Left forelimb (tissue), 1 donor: ENCODE measurements around the gene WBP4.

Experiments
- DNase-seq: peaks from one replicate; pipeline ENCODE4 v3.0.0-alpha.2; 2018; ENCODE audit warnings: low spot score

WBP4 gene

DNA sequence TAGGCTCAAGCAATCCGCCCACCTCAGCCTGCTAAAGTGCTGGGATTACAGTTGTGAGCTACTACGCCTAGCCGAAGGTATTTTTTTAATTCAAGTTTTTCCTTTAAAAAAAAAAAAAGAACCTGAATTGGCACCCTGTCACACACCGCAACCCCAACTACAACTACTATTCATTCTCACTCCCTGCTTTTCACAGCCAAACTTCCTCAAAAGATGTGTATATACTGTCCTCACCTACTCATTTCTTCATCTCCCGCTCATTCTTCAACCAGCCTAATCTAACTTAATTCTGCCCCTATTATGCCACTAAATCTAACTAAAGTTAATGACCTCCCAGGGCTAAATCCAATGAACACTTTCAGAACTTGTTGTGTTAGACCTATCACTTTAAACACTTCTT, 12.7 kb upstream of the WBP4 start:
- DNase-seq: no peak

DNA sequence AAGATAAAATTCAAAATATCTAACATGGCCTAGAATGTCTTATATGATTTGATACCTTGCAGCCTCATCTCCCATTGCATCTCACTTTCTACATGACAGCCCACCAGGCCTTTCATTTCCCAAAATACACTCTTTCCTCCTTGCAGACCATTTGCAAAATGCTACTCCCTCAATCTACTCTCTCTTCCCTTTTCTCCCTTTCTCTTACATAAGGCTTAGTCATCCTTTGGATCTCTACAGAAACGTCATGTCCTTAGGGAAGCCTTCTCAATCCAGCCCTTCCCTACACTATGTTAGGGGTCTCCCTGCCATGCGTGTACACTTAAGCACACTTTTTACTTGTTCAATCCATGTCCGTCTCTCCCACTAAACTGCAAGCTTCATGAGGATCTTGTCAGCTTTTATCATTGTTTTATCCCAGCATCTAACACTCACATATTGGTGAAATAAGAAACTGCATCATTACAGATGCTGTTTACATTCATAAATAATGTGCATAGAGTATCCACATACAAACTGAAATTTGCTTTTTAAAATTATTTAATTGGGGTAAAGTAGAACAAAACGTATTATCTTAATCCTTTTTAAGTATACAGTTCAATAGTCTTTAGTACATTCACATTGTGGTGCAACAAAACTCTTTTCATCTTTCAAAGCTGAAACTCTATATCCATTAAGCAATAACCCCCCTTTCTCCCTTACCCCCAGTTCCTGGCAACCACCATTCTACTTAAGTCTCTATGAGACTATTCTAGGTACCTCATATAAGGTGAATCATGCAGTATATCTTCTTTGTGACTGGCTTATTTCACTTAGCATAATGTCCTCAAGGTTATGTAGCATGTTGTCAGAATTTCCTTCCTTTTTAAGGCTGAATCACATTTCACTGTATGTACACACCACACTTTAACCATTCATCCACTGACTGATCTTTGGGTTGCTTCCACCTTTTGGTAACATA, 11.5 kb upstream of the WBP4 start:
- no peak for DNase-seq

DNA sequence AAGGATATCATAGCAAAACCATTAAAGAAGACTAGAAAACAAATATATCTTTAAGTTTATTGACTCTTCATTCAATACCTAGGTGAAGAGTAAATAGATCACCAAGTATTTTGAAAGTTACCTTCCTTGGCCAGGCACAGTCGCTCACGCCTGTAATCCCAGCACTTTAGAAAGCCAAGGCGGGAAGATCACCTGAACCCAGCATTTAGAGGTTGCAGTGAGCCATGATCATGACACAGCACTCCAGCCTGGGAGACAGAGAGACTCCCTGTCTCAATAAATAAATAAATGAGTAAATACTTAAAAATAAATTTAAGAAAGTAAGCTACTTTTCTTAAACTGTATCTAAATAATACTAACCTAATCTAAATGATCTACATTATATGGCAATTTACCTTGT, 8.9 kb upstream of the WBP4 start:
- DNase-seq: no peak

DNA sequence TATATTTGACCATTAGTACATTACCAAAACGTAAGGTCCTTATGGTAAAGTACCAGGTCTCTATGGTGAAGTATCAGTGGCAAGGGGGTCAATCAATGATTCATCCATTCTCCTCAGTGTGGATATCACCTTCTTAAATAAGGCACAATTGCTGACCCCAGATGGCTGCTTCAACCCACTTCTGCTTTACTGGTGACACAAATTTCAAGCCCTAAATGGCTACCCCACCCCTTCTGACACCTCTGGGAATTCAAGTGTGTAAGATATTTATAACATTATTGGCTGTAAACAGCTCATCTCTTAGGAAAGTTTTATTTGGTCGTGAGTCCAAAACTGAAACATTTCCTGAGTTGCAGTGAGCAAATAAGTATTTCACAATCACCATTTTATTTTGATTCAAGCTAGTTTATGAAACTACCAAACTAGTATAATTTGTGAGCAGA, 7.9 kb upstream of the WBP4 start:
- no peak for DNase-seq

DNA sequence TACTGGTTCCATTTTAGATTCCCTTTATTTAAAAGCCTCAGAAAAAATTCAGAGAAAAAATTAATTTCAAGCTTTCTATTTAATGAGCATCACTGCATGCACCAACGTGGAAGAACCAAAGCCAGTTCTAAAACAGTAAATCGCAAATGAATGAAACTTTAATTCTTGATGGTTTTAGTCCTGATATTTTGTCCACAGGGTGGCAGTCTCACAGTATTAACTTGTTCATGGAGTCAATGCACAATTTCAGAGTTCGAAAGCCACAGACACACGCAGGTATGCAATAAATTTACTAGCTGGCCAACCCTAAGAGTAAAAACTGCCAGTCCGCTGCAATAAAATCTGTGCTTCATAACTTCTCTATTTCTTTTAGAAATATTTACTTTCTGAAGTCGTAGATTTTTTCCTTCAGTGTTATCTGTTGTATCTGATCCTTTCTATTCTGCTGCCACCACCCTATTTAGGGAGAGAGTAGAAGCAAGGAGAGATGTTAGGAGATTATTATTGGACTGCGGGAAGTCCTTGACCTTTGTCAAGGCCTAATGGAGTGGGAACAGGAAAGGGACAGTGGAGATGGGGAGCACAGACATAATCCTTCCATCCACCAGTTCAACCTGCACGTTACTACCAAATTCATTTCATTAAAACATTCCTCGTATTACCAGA, 7.0 kb upstream of the WBP4 start:
- DNase-seq: no peak

DNA sequence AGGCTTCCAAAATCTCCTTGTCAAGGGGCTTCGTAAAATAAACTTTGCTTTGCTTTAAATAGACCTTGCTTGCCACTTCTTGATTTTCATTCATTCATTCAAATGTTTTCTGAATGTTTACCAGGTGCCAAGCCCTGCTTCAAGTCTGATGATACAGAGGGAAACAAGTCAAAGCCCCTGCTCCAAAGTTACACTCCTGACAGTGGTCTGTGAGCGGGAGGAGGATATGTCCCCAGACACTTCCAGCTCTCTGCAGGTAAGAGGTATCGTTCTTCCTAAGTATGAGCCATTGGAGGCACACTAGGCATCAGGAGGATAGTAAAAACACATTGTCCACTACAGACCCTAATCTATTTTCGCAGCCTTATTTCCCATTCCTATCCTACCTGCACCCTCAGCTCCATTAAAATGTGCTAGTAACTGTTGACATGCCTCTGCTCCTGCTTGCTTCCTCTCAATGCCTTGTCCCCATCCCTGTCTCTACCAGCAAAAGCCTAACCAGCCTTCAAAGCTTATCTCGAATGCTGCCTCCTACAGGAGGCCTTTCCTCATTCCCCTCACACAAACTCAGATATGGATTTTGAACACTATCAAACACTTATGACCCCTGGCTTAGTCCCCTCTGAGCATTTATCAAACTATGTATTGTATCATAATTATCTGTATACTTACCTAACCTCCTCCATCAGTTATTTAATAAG, 6.2 kb upstream of the WBP4 start:
- no peak for DNase-seq

DNA sequence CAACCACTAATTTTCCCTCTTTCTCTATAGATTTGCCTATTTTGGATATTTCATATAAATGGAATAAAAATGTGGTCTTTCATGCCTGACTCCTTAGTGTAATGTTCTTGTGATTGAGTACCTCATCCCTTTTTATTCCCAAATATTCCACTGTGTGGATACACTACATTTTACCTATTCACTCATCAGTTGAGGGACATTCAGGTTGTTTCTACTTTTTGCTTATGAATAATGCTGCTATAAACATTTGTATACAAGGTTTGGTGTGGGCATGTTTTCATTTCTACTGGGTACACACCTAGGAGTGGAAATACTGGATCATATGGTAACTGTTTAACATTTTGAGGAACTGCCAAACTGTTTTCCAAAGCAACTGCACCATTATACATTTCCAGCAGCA, 5.1 kb upstream of the WBP4 start:
- no peak for DNase-seq

DNA sequence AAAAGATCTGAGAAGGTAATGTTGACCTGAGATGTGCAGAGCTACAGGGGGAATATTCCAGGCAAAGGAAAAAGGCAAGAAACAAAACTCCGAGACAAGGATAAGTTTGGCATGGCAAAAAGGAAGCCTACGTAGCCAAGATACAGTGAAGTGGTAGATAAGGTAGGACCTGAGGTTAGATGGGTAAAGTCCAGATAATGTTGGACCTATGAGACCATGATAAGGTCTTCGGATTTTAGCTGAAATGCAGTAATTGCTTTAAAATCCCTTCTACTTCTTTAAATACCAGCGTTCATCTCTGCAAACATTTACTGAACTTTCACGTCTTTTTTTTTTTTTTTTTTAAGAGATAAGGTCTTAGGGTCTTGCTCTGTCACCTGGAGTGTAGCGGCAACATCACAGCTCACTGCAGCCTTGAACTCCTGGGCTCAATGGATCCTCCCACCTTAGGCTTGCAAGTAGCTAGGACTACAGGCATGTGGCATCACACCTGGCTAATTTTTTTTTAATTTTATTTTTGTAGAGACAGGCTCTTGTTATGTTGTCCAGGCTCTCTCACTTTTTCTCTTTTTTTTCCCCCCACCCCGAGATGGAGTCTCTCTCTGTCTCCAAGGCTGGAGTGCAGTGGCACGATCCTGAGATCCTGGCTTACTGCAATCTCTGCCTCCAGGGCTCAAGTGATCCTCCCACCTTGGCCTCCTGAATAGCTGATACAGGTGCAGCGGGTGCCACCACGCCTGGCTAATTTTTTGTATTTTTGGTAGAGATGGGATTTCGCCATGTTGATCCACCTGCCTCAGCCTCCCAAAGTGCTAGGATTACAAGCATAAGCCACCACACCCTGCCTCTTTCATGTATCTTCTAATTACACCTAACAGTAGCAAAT, 4.2 kb upstream of the WBP4 start:
- no peak for DNase-seq

DNA sequence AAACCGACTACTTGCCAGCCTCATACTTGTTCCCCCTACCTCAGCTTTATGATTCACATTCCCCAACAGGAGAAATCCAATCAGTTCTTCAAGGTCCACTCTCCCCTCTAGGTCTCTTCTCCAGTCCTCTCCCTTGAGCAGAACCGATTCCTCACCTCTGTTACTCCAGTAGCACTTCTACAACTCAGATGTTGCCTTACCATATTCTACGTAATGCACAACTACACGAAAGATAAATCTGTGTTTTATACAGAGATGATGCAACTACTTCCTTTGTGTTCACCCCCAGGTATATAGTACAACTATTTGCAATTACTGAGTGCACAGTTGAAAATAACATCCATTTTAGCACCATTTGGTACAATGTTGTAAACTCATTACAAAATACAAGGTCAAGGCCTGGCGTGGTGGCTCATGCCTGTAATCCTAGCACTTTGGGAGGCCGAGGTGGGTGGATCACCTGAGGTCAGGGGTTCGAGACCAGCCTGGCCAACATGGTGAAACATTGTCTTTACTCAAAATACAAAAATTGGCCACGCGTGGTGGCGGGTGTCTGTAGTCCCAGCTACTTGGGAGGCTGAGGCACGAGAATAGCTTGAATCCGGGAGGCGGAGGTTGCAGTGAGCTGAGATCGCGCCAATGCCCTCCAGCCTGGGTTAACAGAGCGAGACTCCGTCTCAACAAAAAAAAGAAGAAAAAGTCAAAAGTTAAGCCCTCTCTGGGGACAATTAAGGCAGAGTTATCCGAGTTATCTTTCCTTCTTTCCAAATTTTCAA, 2.8 kb upstream of the WBP4 start:
- no peak for DNase-seq

DNA sequence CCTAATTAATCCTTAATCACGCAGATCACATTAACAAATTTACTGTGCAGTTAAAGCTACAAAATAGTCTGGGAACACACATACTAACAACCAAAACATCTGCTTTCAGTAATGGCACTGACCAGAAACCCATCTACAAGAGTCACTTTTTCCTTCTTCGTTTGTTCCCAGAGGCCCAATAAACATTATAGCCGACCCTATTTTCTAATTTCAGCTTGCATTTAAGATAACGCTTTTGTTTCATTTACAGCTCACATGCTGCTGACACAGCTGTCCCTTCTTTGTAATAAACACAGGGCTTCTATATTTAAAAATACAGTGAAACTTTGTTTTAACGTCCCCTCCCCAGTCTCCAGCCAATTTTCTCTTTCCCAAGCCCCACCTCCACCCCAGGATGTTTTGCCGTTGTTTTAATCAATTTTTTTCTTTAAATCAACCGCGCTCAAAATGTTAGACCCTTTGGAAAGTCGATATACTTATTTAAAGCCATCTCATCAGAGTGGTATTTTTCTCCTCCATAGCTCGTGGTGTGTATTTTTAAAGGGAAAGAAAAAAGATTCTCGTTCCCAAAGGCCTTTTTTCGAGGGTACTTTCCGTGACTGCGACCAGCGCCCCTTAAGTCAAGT, 1.7 kb upstream of the WBP4 start:
- DNase-seq: no peak

DNA sequence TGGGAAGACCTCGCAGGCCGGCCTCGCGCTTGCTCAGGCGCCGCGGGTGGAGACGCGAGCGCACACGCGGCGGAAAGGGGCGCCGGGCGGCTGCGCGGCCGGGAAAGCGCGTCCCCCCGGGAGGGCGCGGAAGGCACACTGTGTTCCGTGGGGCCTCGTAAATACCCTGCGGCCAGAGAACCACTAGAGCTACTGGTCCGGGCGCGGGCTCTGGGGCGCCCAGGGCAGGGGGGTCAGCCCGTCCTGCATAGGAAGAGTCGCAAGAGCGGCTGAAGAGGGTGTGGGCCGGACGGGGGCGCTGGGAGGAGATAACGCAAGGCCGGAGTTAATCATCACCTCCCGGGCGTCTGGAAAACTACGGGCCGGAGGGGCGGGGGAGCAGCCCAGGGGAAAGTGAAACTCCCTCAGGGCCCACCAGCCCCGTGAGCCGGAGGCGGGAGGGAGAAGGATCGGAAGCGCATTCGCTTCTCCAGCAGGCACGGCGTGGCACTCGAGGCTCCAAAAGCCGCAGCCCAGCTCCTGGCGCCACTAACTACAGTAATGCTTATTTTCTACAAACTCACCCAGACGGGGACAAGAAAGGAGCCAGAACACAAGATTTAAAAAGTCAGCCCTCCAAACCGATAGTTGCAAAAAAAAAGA, 1.1 kb upstream of the WBP4 start:
- DNase-seq: peak; percentile 93

DNA sequence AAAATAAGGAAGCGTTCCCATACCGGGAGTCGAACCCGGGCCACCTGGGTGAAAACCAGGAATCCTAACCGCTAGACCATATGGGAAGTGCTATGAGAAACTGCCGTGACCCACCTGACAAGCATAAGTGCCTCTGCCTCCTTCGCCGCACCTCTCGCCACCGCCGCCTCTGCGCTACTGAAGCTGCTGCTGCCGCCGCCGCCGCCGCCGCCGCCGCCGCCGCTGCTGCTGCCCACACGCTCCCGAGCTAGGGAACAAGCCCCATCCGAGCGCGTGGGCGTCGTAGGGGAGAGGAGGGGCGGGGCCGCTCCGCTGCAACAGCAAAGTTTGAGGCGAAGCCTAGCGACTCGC, 610 bp upstream of the WBP4 start:
- DNase-seq: peak; percentile 93

DNA sequence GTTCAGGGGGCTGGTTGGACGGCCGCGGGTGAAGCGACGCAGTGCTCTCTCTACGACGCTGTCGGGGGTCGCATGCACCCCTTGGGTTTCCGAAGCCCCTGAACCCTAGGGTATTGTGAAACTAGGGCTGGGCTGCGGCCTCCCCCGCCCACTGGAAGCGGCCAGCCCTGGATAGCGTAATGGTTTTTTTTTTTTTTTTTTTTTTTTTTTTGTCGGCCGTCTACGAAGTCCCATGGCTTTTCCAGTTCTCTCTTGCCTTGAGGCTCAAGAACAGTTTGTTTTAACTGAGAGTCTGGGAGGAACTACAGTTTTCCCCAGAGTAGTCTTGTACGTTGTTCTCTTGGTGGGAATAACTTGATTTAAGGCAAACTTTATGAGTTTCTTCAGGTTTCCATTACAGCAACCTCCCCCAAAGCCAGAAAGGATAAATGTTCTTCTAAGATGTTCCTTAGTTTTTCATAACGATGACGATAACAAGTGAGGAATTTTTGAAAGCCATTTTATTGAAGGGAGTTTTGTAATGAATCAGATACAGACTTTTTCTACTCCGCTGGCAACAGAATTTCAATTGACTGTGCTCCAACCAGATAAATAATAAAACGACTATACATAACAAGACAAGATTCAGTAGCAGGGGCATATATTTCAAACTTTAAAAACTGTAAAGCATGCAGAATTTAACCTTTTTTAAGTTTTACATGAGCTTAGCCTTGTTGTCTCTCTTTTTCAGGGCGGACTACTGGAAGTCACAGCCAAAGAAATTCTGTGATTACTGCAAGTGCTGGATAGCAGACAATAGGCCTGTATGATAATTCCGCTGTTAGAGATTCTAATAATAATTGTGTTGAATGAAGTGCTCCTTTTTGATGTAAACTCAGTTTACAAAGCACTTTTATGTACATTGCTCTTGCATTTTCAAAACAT, 867 bp downstream of the WBP4 start:
- DNase-seq: no peak

DNA sequence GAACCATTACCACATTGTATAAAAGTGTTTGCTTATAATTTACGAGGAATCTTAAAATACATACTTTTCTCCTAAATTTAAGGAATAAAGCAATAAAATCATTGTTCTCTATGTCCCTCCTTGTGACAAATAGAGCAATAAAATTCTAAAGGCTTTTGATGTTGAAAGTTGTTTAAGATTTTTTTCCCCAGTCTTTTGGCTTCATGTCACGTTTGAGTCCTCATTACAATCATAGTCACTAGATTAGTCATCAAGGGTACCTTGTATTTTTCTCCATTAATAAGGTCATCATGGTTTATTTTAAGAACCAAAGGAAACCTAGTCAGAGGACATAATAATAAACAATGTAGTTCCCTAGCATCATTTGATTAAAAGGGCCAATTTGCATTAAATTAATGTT, 3.2 kb downstream of the WBP4 start:
- DNase-seq: no peak

DNA sequence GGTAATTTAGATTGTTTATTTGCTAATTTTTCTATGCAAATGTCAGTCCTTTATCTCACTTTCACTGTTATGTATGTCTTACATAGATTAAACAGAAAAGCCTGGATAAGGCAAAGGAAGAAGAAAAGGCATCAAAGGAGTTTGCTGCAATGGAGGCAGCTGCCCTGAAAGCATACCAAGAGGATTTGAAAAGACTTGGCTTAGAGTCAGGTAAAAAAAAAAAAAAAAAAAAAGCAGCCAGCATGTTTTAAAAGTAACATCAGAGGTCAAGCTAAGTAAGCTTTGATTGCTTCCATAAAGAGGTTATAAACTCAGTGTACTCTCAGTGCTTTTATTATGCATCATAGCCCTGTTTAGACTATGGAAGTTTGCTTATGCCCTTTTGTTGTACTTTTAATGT, 3.8 kb downstream of the WBP4 start:
- no peak for DNase-seq

DNA sequence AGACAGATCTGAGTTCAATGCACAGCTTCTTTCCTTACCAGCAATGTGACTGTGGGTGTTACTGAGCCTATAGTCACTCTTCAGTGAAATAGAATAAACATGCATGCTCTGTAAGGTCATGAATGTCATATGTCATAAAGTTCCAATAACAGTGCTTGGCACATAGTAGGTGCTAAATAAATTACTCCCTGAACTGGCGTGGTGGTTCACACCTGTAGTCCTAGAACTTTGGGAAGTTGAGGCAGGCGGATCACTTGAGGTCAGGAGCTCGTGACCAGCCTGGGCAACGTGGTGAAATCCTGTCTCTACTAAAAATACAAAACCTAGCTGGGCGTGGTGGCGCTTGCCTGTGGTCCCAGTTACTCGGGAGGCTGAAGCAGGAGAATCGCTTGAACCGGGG, 13.2 kb downstream of the WBP4 start:
- no peak for DNase-seq

DNA sequence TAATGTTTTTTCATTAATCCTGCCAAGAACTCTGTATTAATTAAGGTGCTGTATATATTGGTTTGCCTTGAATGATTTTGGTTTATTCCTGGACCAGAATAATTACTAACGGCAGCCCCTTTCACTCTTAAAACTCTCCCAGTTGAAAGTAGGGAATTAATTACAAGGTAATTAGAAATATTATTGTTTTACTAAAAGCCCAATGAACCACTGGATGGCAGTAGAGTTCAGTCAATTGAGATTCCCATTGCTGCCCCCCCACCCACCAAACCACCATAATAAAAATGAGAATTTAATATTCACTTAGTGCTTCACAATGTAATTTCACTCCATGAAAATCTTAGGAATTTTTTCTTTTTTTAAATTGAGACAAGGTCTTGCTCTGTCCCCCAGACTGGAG, 13.7 kb downstream of the WBP4 start:
- DNase-seq: no peak

DNA sequence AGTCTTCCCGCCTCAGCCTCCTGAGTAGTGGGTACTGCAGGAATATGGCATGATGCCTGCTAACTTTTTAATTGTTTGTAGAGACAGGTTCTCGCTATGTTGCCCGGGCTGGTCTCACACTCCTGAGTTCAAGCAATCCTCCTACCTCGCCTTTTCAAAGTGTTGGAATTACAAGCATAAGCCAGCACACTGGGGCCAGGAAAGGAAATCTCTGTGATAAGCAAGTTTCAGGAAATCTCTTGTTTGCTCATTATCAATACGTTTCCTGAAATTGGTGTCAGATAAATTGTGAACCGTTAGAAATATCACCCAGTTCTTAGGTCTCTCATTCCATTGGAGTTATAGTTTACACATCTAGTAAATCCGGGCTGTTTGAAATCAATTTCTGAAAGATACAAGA, 14.2 kb downstream of the WBP4 start:
- no peak for DNase-seq

DNA sequence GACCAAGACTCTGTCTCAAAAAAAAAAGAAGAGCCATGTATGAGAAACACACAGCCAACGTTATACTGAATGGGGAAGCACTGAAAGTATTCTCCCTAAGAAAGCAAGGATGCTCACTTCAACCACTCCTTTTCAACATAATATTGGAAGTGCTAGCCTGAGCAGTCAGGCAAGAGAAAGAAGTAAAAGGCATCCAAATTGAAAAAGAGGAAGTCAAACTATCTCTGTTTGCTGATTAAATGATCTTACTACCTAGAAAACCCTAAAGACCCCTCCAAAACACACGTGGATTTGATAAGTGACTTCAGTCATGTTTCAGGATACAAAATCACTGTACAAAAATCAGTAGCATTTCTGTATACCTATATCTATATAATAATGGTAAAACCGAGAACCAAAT, 16.2 kb downstream of the WBP4 start:
- no peak for DNase-seq
